HG02852 (cell line): Measurements from ENCODE around the gene AREG.

Experiments
- ATAC-seq: cut with Tn5 transposase; IDR thresholded peaks from one replicate; pipeline ENCODE4 v1.9.1; 2021; ENCODE audit warnings: mild to moderate bottlenecking, moderate library complexity; ENCODE audit not compliant: unreplicated experiment

The AREG gene

GRCh38 chr4:74504212-74504611 lies 59.3 kb downstream of the AREG start:
- ATAC-seq = no peak
